ENCODE measurements around the gene ZSCAN2. TPM values are rescaled to one million over a fixed set of nuclear protein-coding genes. Genes with fewer than 3 reads are reported as not detected.

The ZSCAN2 gene
- total and polyA plus RNA-seq, 2 donors from 2014 or later: 10.3 to 11.4 TPM

DNA sequence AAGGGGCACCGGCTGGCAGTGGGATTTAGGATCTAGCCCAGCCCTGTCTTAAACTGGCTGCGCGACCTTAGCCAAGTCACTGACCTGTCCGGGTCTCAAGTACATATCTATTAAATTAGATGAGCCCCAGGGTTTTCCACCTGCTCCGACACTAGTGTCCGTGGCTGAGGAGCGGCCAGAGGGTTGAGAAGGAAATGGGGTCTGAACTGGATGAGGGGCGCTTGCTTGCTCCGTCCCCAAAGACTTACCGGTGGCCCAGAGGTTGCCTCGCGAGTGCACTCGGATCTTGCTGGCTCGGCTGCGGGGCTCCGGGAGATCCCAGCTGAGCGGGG lies 56.9 kb downstream of the ZSCAN2 start:
- peak overlapping the region in 2 of 3 donors; percentile 11 to 63 for H3K9ac ChIP-seq (ENCODE audit: low read length in 3 of 3)
- intact Hi-C loops (cut with DNase I): no loop called here

GRCh38 chr15:84658080-84658787 lies 57.4 kb downstream of the ZSCAN2 start, which contains the start of gene NMB:
TSS of gene NMB (minus strand) at chr15:84658199. CDS start at chr15:84658152, 47 bp downstream.
- peak within 1 kb of the TSS; percentile 60 to 69 for H3K27ac ChIP-seq (ENCODE audit: low read depth in 2 of 2, low read length in 2 of 2)
- DNase-seq (peak; percentile 91 to 95 (median 92)), FAIRE-seq (no peak)
- peak within 1 kb of the TSS in 2 of 3 donors; percentile 55 to 63 for H3K9ac ChIP-seq (ENCODE audit: low read length in 3 of 3)
- intact Hi-C loops (cut with DNase I): no loop called here
- H3K9me3 ChIP-seq (ENCODE audit: control insufficient read depth in 2 of 3, insufficient read depth in 1 of 3, low read length in 3 of 3): no peaks in the 10 kb centered on the region
- no peaks in the 10 kb centered on the region for H3K36me3 ChIP-seq (ENCODE audit: control insufficient read depth in 2 of 3, insufficient read depth in 3 of 3, low read length in 3 of 3)
- peak within 1 kb of the TSS; percentile 27 to 63 (median 61) for H3K4me3 ChIP-seq (ENCODE audit: low read length in 3 of 3)
- TF ChIP-seq, protein P1, sequence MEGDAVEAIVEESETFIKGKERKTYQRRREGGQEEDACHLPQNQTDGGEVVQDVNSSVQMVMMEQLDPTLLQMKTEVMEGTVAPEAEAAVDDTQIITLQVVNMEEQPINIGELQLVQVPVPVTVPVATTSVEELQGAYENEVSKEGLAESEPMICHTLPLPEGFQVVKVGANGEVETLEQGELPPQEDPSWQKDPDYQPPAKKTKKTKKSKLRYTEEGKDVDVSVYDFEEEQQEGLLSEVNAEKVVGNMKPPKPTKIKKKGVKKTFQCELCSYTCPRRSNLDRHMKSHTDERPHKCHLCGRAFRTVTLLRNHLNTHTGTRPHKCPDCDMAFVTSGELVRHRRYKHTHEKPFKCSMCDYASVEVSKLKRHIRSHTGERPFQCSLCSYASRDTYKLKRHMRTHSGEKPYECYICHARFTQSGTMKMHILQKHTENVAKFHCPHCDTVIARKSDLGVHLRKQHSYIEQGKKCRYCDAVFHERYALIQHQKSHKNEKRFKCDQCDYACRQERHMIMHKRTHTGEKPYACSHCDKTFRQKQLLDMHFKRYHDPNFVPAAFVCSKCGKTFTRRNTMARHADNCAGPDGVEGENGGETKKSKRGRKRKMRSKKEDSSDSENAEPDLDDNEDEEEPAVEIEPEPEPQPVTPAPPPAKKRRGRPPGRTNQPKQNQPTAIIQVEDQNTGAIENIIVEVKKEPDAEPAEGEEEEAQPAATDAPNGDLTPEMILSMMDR (IDR thresholded peaks at IDR 0.05; ENCODE audit: borderline replicate concordance, extremely low read depth, insufficient read depth): peak; percentile 46
- peaks cover 0 to 21% (median 10%) of the 10 kb centered on the region in 3 donors for H3K4me1 ChIP-seq (ENCODE audit: control insufficient read depth in 2 of 3, insufficient read depth in 2 of 3, low read depth in 1 of 3, low read length in 3 of 3)
- H3K27me3 ChIP-seq (ENCODE audit: control insufficient read depth, insufficient read depth, low read length): no peaks in the 10 kb centered on the region

More for the DNA sequence above, 56.9 kb downstream of the ZSCAN2 start:
- no peaks in the 10 kb centered on the region for H3K9me3 ChIP-seq (ENCODE audit: control insufficient read depth in 2 of 3, insufficient read depth in 1 of 3, low read length in 3 of 3)
- peaks cover 0 to 26% (median 11%) of the 10 kb centered on the region in 3 donors for H3K4me1 ChIP-seq (ENCODE audit: control insufficient read depth in 2 of 3, insufficient read depth in 2 of 3, low read depth in 1 of 3, low read length in 3 of 3)
- H3K27me3 ChIP-seq (ENCODE audit: control insufficient read depth, insufficient read depth, low read length): no peaks in the 10 kb centered on the region
- TF ChIP-seq, protein P1 (IDR thresholded peaks at IDR 0.05; ENCODE audit: borderline replicate concordance, extremely low read depth, insufficient read depth): no peak
- FAIRE-seq (no peak), DNase-seq (no peak)
- H3K4me3 ChIP-seq (ENCODE audit: low read length in 3 of 3): peak overlapping the region; percentile 26 to 61 (median 50)
- H3K36me3 ChIP-seq (ENCODE audit: control insufficient read depth in 2 of 3, insufficient read depth in 3 of 3, low read length in 3 of 3): no peaks in the 10 kb centered on the region
- H3K27ac ChIP-seq (ENCODE audit: low read depth in 2 of 2, low read length in 2 of 2): peak overlapping the region; percentile 47 to 69

GRCh38 chr15:84658788-84659411 lies 58.1 kb downstream of the ZSCAN2 start:
- no peaks in the 10 kb centered on the region for H3K36me3 ChIP-seq (ENCODE audit: control insufficient read depth in 2 of 3, insufficient read depth in 3 of 3, low read length in 3 of 3)
- TF ChIP-seq, protein P1 (IDR thresholded peaks at IDR 0.05; ENCODE audit: borderline replicate concordance, extremely low read depth, insufficient read depth): no peak
- H3K4me1 ChIP-seq (ENCODE audit: control insufficient read depth in 2 of 3, insufficient read depth in 2 of 3, low read depth in 1 of 3, low read length in 3 of 3): peaks cover 0 to 16% (median 6%) of the 10 kb centered on the region in 3 donors
- H3K9me3 ChIP-seq (ENCODE audit: control insufficient read depth in 2 of 3, insufficient read depth in 1 of 3, low read length in 3 of 3): no peaks in the 10 kb centered on the region
- no peaks in the 10 kb centered on the region for H3K27me3 ChIP-seq (ENCODE audit: control insufficient read depth, insufficient read depth, low read length)
- H3K27ac ChIP-seq (ENCODE audit: low read depth in 2 of 2, low read length in 2 of 2): no peak overlapping the region
- intact Hi-C loops (cut with DNase I): no loop called here
- H3K4me3 ChIP-seq (ENCODE audit: low read length in 3 of 3): peak overlapping the region; percentile 27 to 63 (median 61)
- DNase-seq: peak in 1 of 5 donors; percentile 54
- H3K9ac ChIP-seq (ENCODE audit: low read length in 3 of 3): peak overlapping the region in 1 of 3 donors; percentile 53
- FAIRE-seq: no peak

All from kidney (tissue), 14 donors.